CD14-positive monocyte (primary cell): ENCODE data around the gene PAN3. TPM values are rescaled to one million over a fixed set of nuclear protein-coding genes. Genes with fewer than 3 reads are reported as not detected.

Source experiments
- DNase-seq, 3 donors: peaks; one replicate each; pipeline ENCODE4 v3.0.0-alpha.2; 2011 to 2022
- H2AFZ ChIP-seq: 2 replicates; pipeline ENCODE4 v1.6.0; 2012; ENCODE audit warnings: mild to moderate bottlenecking, low read depth, low read length, inconsistent platforms; ENCODE audit not compliant: insufficient read depth, poor library complexity, severe bottlenecking
- H3K27ac ChIP-seq, 2 donors: 1 replicate in 1 of 2; 2 replicates in 1 of 2; pipeline ENCODE4 v1.5.1; 2012 to 2013; ENCODE audit warnings: low read length in 2 of 2, control low read depth in 1 of 2, inconsistent platforms in 1 of 2, low read depth in 1 of 2, mild to moderate bottlenecking in 1 of 2
- H3K27me3 ChIP-seq, 2 donors: one replicate each; pipeline versions ENCODE4 v1.6.0 to v1.6.1; 2011 to 2013; ENCODE audit warnings: low read length in 2 of 2; ENCODE audit not compliant: control insufficient read depth in 2 of 2, insufficient read depth in 2 of 2
- H3K36me3 ChIP-seq, 2 donors: replicated peaks in 1 of 2; 1 replicate in 1 of 2; 2 replicates in 1 of 2; pipeline versions ENCODE4 v1.5.1 to v1.6.1; 2012 to 2013; ENCODE audit warnings: low read length in 2 of 2, control low read depth in 1 of 2, inconsistent platforms in 1 of 2, mild to moderate bottlenecking in 1 of 2; ENCODE audit not compliant: insufficient read depth in 2 of 2, control insufficient read depth in 1 of 2
- H3K4me1 ChIP-seq, 2 donors: 1 replicate in 1 of 2; 2 replicates in 1 of 2; pipeline versions ENCODE4 v1.5.1 to v1.6.1; 2012 to 2013; ENCODE audit warnings: low read length in 2 of 2, control low read depth in 1 of 2, inconsistent platforms in 1 of 2, mild to moderate bottlenecking in 1 of 2, moderate library complexity in 1 of 2; ENCODE audit not compliant: insufficient read depth in 2 of 2, control insufficient read depth in 1 of 2
- H3K4me2 ChIP-seq: replicated peaks from 2 replicates; pipeline ENCODE3; 2012; ENCODE audit warnings: low read length, moderate library complexity, mild to moderate bottlenecking; ENCODE audit not compliant: poor library complexity, severe bottlenecking; ENCODE audit errors: extremely low read depth
- H3K4me3 ChIP-seq, 3 experiments: fragments of 200-600 bp in 1 of 3; sonication (generic) in 1 of 3; replicated peaks in 1 of 3; 1 replicate in 2 of 3; 2 replicates in 1 of 3; pipeline ENCODE4 v1.5.1; 2011 to 2013; ENCODE audit warnings: low read length in 3 of 3, mild to moderate bottlenecking in 3 of 3, control low read depth in 2 of 3, low read depth in 2 of 3, inconsistent platforms in 1 of 3, moderate library complexity in 1 of 3
- H3K79me2 ChIP-seq: 2 replicates; pipeline ENCODE4 v1.6.0; 2012; ENCODE audit warnings: mild to moderate bottlenecking, control low read depth, inconsistent platforms, low read length, moderate library complexity; ENCODE audit not compliant: insufficient read depth
- H3K9ac ChIP-seq: 2 replicates; pipeline ENCODE4 v1.6.0; 2017; ENCODE audit warnings: low read length, mild to moderate bottlenecking; ENCODE audit not compliant: insufficient read depth, poor library complexity, severe bottlenecking
- H3K9me3 ChIP-seq, 2 donors: replicated peaks in 1 of 2; 1 replicate in 1 of 2; 2 replicates in 1 of 2; pipeline versions ENCODE4 v1.5.1 to v1.6.1; 2012 to 2013; ENCODE audit warnings: low read length in 2 of 2, control low read depth in 1 of 2; ENCODE audit not compliant: control insufficient read depth in 1 of 2, insufficient read depth in 1 of 2
- H4K20me1 ChIP-seq: 2 replicates; pipeline ENCODE4 v1.6.0; 2012; ENCODE audit warnings: mild to moderate bottlenecking, low read length, control low read depth, moderate library complexity; ENCODE audit not compliant: insufficient read depth
- H3K27ac Mint-ChIP-seq, 7 donors: one replicate each; pipeline ENCODE4 v1.8.0; 2020; ENCODE audit warnings: mild to moderate bottlenecking in 7 of 7, mixed read lengths in 7 of 7, moderate library complexity in 6 of 7, inconsistent platforms in 2 of 7
- H3K27me3 Mint-ChIP-seq, 3 donors: one replicate each; pipeline ENCODE4 v1.8.0; 2021 to 2022; ENCODE audit warnings: low read depth in 3 of 3, mild to moderate bottlenecking in 3 of 3, mixed read lengths in 3 of 3, moderate library complexity in 3 of 3, inconsistent platforms in 1 of 3
- H3K36me3 Mint-ChIP-seq, 2 donors: one replicate each; pipeline ENCODE4 v1.8.0; 2020; ENCODE audit warnings: mixed read lengths in 2 of 2, inconsistent platforms in 1 of 2, mild to moderate bottlenecking in 1 of 2
- H3K4me1 Mint-ChIP-seq: one replicate; pipeline ENCODE4 v1.8.0; 2020; ENCODE audit warnings: mild to moderate bottlenecking, mixed read lengths
- H3K4me3 Mint-ChIP-seq, 2 donors: one replicate each; pipeline ENCODE4 v1.8.0; 2020; ENCODE audit warnings: mild to moderate bottlenecking in 2 of 2, mixed read lengths in 2 of 2, moderate library complexity in 1 of 2
- H3K9me3 Mint-ChIP-seq, 7 donors: one replicate each; pipeline ENCODE4 v1.8.0; 2020 to 2022; ENCODE audit warnings: mixed read lengths in 7 of 7, mild to moderate bottlenecking in 6 of 7, moderate library complexity in 6 of 7, inconsistent platforms in 2 of 7
- CTCF ChIP-seq: fragments of 200-600 bp; IDR thresholded peaks from one replicate; pipeline ENCODE4 v1.8.0; 2022; ENCODE audit warnings: antibody characterized with exemption, mild to moderate bottlenecking
- WGBS: methylation state at CpG from one replicate; pipeline ENCODE4 v1.1.5; 2013; ENCODE audit warnings: missing lambda C conversion rate; ENCODE audit not compliant: insufficient coverage; 5-methylcytosine and 5-hydroxymethylcytosine counted together
- intact Hi-C, 2 donors: fragments of 100-400 bp; cut with micrococcal nuclease; formaldehyde crosslinking; loops; one replicate each; pipeline versions ENCODE4 v1.15.0 to v1.15.1; 2023
- polyA plus RNA-seq, 3 donors: library from polyadenylated mRNA; depleted of rRNA in 1 of 3; unstranded in 2 of 3; stranded (reverse) in 1 of 3; fragments of 300-500 nt in 2 of 3; fragments of >200 nt in 1 of 3; fragmentation: Illumina TruSeq in 2 of 3; gene quantifications; 1 replicate in 2 of 3; 2 replicates in 1 of 3; pipeline ENCODE4 v1.2.3, GENCODE V29; 2012 to 2021

PAN3 gene
- polyA plus RNA-seq, 3 donors = 3.0 to 27.9 (median 3.2) TPM

GRCh38 chr13:28336193-28336657 lies 197.9 kb downstream of the PAN3 start:
- H3K36me3 ChIP-seq = no peaks in the 10 kb centered on the region
- no peak for TF ChIP-seq CTCF
- H3K4me3 ChIP-seq = no peak overlapping the region
- H3K27me3 Mint-ChIP-seq = peaks cover 59 to 93% (median 64%) of the 10 kb centered on the region in 3 donors
- H3K79me2 ChIP-seq = no peaks in the 10 kb centered on the region
- H3K36me3 Mint-ChIP-seq = no peaks in the 10 kb centered on the region
- H3K27ac Mint-ChIP-seq = no peak overlapping the region
- H3K4me1 ChIP-seq = no peaks in the 10 kb centered on the region
- H4K20me1 ChIP-seq = no peaks in the 10 kb centered on the region
- H3K9ac ChIP-seq = no peak overlapping the region
- H3K4me1 Mint-ChIP-seq = no peaks in the 10 kb centered on the region
- H3K4me3 Mint-ChIP-seq = peak overlapping the region in 1 of 2 donors; percentile 49
- H3K9me3 ChIP-seq = no peaks in the 10 kb centered on the region
- WGBS = 100% methylated on average over 2 of the region's 3 CpGs
- H3K27me3 ChIP-seq = peaks cover 77 to 86% of the 10 kb centered on the region in 2 donors
- no peak overlapping the region for H3K27ac ChIP-seq
- H3K4me2 ChIP-seq = no peak overlapping the region
- intact Hi-C loops = no loop called here
- no peak overlapping the region for H2AFZ ChIP-seq
- peaks cover 0 to 2% (median 0%) of the 10 kb centered on the region in 7 donors for H3K9me3 Mint-ChIP-seq
- no peak for DNase-seq

GRCh38 chr13:28337166-28338005 lies 199.0 kb downstream of the PAN3 start:
- H3K36me3 ChIP-seq = no peaks in the 10 kb centered on the region
- H3K4me3 ChIP-seq = no peak overlapping the region
- no peaks in the 10 kb centered on the region for H3K9me3 ChIP-seq
- peaks cover 86 to 95% of the 10 kb centered on the region in 2 donors for H3K27me3 ChIP-seq
- H2AFZ ChIP-seq = no peak overlapping the region
- Mint-ChIP-seq H3K9me3 (peaks cover 0 to 2% (median 0%) of the 10 kb centered on the region in 7 donors), H3K4me1 (no peaks in the 10 kb centered on the region), H3K27ac (no peak overlapping the region), H3K27me3 (peaks cover 64 to 97% (median 66%) of the 10 kb centered on the region in 3 donors), H3K4me3 (peak overlapping the region in 1 of 2 donors; percentile 43), H3K36me3 (no peaks in the 10 kb centered on the region)
- no peaks in the 10 kb centered on the region for H4K20me1 ChIP-seq
- TF ChIP-seq CTCF = no peak
- no peak for DNase-seq
- no peaks in the 10 kb centered on the region for H3K79me2 ChIP-seq
- intact Hi-C loops = no loop called here
- no peak overlapping the region for H3K9ac ChIP-seq
- H3K27ac ChIP-seq = no peak overlapping the region
- no peak overlapping the region for H3K4me2 ChIP-seq
- H3K4me1 ChIP-seq = no peaks in the 10 kb centered on the region
- 100% methylated on average over 1 of the region's 4 CpGs for WGBS
